ENCODE data around the gene TALDO1.

TALDO1 gene

GRCh38 chr11:770642-771616 is 23.7 kb downstream of the TALDO1 start:
- DNase-seq = no peak

GRCh38 chr11:771617-772204 is 24.4 kb downstream of the TALDO1 start:
- DNase-seq = no peak

GRCh38 chr11:772429-773390 is 25.4 kb downstream of the TALDO1 start:
- peak; percentile 86 to 89 for DNase-seq

- no peak for DNase-seq
Observed at GRCh38 chr11:773425-773824, 26.2 kb downstream of the TALDO1 start.

GRCh38 chr11:773830-774229 is 26.6 kb downstream of the TALDO1 start:
- DNase-seq = no peak

- DNase-seq = no peak
Observed at GRCh38 chr11:774873-775592, 27.8 kb downstream of the TALDO1 start.

GRCh38 chr11:776263-776560 is 28.9 kb downstream of the TALDO1 start:
- no peak for DNase-seq

- no peak for DNase-seq
Observed at GRCh38 chr11:776561-777287, 29.5 kb downstream of the TALDO1 start.

GRCh38 chr11:777288-778255 is 30.3 kb downstream of the TALDO1 start, which contains the start of gene GATD1:
Gene GATD1 (minus strand): TSS chr11:777487. CDS start chr11:777462, 25 bp downstream.
- DNase-seq = peak; percentile 58 to 86

- DNase-seq = no peak
Observed at GRCh38 chr11:778976-779954, 32.0 kb downstream of the TALDO1 start.

- DNase-seq = no peak
Observed at GRCh38 chr11:779955-780532, 32.8 kb downstream of the TALDO1 start.

GRCh38 chr11:782264-783174 is 35.3 kb downstream of the TALDO1 start:
- DNase-seq = no peak

- peak; percentile 66 to 76 for DNase-seq
Observed at GRCh38 chr11:783581-784015, 36.3 kb downstream of the TALDO1 start.

GRCh38 chr11:786235-787083 is 39.2 kb downstream of the TALDO1 start:
- no peak for DNase-seq

- no peak for DNase-seq
Observed at GRCh38 chr11:787084-787675, 39.9 kb downstream of the TALDO1 start.

GRCh38 chr11:788009-788640 is 40.9 kb downstream of the TALDO1 start:
- no peak for DNase-seq

All from hippocampal formation (tissue), 2 donors.